HG02759 (cell line): ENCODE measurements around the gene MRAP2.

Source experiments
- ATAC-seq: cut with Tn5 transposase; IDR thresholded peaks from one replicate; pipeline ENCODE4 v1.9.1; 2021; ENCODE audit warnings: mild to moderate bottlenecking, moderate library complexity; ENCODE audit not compliant: unreplicated experiment

Gene MRAP2, protein sequence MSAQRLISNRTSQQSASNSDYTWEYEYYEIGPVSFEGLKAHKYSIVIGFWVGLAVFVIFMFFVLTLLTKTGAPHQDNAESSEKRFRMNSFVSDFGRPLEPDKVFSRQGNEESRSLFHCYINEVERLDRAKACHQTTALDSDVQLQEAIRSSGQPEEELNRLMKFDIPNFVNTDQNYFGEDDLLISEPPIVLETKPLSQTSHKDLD

DNA sequence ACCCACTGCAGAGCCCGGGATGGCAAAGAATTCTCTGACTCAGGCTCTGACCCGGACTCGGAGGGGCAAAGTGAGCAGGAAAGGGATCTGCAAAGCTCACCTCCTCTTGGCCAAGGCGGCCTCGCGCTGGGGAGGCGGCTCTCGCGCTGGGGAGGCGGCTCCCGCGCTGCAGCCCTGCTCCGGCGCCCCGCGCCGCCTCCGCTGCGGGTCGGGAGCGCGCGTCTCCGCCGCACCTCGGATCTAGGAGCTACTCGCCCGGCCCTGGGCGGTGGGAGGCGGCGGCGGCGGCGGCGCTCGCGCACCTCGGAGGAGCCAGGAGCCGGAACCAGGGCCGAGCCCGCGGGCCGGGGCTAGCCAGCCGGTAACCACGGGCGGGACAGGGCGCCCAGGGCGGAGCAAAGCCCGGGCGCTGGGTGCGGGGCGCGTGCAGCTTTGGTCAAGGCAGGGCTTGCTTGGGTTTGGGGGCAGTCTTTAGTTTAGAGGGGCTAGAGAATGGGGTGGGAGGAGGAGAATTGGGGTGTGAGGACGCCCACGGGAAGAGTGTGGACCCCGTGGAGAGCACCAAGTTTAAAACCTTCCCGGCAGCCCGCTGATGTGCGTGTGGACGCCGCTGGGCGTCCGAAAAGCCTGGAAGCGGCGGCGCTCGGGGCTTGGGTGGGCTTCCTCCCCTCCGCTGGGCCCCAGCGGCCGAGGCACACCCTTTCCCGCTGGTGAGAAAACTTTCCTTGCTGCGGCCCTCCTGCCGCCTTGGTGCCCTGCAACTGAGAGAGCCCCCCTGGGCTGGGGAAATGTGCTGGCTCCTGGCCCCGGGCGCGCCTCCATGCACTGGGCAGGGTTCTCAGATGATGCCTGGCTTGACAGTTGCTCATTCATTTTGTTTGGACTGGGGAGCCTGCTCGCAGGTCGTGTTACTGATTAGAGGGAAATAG, at the start of gene MRAP2:
Gene MRAP2, plus strand, starts transcription at position 250 of the 929 bp plus-strand sequence. CDS start 21,547 bp downstream, outside the sequence.
- peak; percentile 67 for ATAC-seq

DNA sequence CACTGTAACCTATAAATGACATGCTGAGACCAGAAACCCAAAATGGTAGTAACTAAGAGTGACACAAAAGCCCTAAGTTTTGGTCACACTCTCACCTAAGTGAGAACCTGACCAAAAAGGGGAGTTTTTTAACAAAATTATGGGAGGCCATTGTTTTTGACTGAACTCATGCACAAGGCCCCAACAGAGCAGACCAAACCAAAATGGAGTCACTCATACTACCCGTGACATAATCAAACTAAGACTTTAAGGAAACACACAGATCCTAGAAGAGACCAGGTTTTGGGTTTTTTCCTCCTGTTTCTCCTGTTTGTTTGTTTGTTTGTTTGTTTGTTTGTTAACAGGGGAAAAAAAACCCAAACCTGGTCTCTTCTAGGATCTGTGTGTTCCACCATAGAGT, 49.2 kb upstream of the MRAP2 start:
- ATAC-seq, result no peak

DNA sequence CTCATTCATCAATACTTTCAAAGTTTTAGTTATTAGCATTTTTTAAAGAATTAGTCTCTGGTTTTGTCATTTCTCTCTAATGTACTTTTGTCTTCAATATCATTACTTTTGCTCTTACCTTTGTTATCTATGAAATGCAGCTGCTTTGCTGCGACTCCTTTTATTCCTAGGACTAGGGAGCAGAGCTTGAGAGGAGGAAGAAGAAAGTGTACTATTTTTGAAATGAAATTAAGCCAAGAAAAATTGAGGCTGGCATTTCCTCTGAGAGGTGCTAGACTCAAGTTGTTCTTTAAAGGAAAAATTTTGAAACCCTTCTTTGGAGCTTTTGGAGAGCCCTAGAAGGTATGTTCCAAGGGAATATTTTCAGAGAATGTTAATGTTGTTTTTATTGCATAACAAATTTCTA, 48.3 kb upstream of the MRAP2 start:
- no peak for ATAC-seq

DNA sequence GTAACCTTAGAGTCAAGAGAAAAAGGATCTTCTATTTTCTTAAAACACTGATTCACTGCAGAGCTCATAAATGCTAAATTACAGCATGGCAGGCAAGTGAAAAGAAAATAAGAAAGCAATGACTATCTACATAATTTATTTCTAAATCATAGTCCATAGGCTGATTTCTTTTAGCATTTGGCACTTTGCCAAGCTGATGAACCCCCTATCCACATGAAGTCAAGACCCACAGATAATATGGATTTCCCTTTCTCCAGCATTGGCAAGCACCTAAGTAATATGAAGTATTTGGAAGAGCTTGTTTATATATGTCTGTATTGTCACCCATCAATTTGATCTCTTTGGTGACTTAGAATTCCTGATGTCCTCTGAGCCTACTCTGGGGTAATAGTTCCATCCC, 47.9 kb upstream of the MRAP2 start:
- no peak for ATAC-seq

DNA sequence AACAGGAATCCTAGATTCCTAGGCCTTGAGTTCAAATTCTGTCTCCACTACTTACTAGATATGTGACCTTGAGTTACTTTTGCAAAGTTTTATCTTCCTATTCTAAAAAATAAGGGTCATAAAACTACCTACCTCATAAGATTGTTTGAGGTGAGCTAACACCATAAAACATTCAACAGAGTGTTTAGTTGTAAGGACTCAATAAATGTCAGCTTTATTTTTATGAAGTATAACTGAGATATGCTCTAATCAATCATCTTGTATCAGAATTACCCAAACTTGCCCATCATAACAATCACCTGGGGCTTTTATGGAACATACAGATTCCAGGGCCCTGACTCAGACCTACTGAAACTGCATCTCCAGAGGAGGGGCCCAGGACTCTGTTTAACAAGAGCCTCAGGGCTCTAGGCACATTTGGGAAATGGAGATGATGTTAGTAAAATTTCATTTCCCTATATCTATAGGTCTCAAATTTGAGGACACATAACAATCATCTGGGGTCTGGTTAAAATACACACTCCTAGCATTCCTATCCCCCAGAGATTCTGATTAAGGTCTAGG, 35.5 kb upstream of the MRAP2 start:
- no peak for ATAC-seq

DNA sequence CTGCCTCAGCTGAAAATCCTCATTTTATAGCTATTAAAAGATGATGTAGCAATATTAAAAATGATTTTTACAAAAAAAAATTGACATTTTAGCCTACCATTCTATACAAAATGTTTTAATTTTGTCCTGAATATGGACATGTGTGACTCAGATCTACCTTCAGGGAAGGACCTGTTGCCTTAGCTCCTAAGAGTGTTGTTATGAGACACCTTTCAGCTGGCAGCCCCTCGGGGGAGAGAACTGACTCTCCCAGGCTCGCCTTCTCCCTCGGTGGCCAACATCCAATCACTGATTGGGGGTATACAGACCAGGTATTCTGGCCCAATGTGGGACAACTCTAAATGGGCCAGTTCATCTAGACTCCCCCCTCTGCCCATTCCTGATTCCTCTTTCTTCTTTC, 32.5 kb upstream of the MRAP2 start:
- ATAC-seq, result no peak

DNA sequence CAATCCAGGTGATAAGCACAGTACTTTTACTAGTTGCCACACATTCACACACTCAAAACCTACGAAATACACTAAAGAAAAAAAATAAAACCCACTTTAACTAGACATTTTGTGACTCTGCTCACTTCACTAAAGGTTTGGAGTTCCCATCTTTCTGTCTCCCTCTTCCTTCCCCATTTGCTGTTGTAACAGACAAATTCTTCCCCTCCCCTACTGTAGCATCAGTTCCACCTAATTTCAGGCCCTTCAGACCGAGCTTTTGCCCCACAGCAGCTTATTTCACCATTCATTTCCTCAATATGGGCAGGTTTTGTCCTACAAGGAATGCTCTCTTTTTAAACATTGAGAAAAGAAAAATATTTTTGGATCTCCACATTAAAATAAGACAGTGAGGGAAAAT, 31.3 kb upstream of the MRAP2 start:
- no peak for ATAC-seq

DNA sequence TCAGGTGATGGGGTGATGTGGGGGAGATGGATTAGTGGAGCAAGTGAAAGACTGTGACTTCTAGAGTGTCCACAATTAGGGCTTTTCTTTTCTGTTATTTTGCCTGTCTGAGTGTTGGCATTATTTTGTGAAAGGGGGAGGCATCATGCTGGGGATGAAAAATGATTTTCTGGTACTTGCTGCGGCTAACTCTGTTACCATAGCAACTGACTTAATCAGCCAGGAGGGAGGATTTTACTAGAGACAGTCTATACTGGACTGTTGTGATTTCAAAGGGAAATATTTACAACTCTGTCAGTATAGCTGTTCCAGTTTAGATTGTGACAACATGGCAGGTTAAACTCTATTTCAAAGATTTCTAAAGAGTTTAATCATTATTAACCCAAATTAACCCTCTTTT, 30.4 kb upstream of the MRAP2 start:
- no peak for ATAC-seq

DNA sequence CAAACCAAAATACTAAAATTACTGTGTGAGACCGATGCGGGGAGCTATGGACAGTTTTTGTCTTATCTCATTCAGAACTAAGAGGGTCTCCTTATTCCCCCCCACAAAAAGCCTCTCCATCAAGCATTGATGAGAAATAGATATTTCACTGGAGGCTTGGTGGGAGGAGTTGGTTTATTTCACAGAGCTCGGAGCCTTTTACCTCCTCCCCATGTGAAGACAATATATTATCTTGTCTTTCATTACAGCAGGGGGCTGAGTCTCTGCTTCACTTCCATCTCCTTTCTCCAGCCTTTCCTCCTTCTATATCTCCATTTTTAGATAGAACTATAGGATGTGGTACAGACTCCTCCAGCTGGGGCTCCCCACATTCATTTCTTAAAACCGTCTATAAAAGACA, 29.9 kb upstream of the MRAP2 start:
- ATAC-seq, result no peak

DNA sequence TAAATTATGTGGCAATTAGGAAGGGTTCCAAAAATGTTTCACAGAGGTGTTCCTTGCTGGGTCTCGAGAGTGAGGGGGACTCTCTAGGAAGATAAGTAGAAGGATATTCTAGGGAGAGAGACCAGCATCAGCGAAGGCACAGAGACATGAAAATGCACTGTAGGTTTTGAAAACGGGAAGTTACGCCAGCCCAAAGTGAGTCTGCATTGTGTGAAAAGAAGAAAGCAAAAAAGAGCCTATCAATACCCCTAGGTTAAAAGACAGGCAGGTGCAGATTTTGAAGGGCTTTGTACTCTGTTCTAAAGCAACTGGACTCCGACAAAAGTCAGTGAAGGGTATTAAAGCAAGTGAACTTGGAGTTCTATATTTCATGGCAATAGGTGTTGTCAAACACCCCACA, 25.7 kb upstream of the MRAP2 start:
- no peak for ATAC-seq

DNA sequence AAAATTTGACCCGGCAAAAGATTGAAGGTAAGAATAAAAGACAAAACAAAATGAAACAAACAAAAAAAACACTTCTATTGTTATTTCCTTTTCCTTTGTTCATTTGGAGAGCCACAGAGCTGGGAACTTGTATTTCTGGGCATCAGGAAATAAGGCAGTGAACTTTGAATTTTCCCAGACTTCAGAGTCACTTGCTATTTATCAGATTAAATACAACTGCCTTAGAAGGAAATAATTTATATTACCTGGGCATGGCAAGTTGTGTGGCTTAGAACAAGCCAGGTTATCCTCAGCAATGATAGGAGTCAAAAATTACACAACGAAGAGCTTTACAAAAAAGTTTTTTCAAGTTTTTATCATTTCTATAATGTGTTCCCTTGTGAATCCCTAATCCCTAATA, 20.2 kb upstream of the MRAP2 start:
- no peak for ATAC-seq

DNA sequence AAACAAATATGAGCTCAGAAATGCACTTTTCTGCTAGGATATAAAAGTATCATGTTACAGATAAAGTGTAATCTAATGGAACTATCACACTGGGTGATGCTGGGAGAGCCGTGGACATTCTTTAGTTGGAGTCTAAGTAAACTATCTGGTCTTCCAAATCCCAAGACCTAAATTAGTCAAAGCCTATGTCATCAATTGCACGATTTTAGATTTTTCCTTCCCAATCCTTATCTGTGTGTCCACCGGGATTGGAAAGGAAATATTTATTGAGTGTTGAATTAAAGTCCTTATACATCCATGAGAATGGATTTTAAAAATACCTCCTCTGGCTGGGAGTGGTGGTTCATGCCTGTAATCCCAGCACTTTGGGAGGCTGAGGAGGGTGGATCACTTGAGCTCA, 19.6 kb upstream of the MRAP2 start:
- ATAC-seq, result no peak

DNA sequence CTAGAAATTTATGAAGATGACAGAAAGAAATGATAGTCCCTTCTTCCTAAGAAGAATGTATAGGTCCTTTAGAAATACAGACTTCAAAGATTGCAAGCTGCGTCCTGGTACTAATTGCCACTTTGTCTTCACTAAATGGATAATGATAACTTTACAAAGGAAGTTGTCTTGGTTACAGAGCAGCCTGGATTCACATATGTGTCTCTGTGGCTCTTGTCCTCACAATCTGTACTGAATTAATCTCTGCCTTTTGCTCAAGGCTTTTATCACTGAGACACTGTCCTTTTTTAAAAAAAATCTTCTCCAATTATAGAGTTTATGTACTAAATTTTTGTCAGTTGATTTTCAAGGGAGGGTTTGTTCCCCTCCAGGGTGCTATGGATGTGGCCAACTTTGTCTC, 17.5 kb upstream of the MRAP2 start:
- ATAC-seq, result no peak

DNA sequence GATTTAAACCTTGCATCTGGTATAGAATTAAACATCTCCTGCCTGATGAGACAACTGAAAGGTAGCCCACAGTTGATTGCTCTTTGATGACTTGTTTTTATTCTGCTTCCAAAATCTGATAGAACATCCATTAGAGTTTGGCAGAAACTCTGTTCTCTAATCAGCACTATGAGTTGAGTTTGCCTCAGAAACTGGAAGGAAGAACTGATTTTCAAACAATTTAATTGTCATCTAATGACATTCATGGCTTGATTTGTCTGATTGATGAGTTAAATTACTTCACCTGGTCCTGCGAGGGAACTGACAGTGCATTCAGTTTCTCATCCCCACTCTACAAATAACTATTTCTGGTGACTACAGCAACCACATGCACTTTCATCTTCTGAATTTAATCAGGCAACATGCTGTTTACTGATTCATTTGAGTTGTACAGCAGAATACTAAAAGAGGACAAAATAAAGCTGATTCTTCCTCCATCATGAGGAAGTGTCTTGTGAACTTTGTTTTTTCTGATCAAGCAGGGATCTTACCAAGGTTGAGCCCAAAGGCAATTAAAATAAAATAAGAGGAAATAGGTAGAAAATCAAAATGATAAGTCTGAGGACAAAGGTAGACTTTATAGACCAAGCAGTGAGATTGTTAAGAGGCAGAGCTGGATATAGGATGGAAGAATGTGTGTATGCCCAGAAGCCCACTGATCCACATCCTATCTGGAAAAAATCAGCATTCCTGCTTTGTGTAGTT, 15.7 kb upstream of the MRAP2 start:
- peak; percentile 55 for ATAC-seq

DNA sequence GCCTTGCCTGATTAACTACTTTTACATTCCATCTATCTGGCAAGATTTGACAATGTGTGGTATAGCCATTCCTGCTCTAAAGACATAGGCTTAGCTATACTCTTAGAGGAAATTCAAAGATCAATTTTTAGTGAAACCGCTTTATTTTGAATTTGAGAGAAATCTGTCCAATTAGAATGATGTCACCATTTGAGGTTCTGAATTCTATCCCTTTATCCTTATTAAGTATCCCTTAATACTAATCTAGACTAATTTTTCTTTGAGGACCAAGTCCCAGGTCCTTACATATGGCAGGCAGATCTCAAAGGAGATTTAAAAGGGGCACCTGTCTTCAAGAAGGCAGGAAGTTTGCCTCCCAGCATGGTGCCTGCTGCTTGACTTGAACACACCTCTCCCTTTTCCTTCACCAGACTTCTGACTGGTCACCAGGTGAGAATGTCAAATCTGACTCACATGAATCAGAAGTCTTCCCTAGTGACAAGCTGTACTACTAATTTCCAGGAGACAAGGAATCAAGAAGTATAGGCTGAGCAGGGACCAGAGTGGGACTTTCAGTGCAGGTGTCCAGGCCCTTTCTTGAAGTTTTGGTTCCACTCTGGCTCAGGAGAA, 15.0 kb upstream of the MRAP2 start:
- ATAC-seq, result no peak

DNA sequence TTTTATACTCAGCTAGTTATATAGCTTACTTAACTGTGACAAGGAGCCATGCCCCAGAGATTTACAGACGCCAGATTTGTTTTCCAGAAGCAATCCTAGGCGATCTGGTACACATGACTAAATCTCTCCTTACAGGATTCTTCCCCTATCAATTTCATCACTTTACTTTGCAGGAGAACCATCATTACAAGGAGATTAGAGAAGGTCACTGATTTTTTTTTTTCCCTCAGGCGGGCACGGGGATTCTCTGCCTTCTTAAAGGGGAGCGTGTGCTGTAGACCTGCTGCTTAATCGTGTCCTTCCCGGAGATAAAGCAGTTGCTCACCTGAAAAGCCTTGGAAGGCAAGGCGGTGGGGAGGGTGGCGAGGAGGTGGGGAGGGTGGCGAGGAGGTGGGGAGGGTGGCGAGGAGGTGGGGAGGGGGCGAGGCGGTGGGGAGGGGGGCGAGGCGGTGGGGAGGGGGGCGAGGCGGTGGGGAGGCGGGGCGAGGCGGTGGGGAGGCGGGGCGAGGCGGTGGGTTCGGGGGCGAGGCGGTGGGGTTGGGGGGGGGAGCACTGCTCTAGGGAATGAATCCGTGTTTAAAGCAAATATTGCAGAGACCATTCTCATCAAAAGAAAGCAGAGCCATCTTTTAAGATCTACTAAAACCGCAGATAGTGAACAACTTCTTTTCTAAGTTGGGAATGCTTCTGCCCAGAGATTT, 14.3 kb upstream of the MRAP2 start:
- ATAC-seq, result no peak

DNA sequence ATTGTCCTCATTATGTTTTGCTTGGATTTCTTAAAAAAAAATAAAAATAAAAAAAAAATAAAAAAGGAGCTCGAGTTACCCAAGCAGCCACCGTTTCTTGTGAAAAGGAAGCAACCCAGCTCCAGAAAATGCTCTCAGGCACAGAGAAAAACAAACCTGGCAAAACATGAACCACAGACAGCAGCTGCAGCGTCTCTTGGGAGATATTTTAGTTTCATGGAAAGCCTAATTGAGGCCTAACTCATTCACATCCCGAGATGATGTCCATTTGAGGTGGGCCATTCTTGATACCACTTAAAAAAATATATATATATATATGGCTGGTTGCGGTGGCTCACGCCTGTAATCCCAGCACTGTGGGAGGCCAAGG, 13.7 kb upstream of the MRAP2 start:
- no peak for ATAC-seq

DNA sequence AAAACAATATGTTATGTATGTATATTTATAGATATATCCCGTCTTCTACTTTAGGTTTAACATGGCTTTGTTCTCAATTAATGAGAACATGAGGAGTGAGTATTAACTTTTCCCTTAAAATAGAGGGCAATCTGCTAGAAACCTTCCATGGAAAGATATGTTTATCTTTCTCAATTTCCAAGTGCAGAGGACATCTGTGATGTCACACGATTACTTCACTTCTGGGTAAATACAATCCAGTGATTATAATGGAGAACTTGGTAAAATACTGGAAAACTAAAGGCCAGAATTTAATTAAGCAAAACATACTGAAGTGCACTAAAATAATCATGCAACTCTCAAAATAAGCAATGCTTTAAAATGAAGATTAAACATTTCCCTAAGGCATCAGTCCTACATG, 11.9 kb upstream of the MRAP2 start:
- no peak for ATAC-seq

DNA sequence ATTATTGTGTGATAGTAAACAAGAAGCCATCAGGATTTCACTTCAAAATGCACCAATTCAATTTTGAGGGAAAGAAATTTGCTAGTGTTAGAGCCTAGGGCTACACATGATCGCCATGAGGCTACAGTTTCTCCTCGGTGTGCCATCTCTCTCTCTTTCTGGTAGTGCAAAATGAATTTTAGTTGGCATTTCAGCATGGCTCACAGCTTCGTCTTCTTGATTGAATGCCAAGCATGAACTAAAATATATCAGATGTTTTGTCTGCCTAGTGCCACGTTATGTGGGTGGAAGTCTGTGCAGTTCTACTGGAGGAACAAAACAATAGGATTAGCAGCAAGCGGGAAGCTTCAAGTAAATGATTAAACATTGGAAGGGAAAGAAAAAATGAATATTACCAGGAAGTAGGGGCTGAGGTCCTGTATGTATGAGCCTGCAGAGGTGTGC, 6.8 kb upstream of the MRAP2 start:
- ATAC-seq, result no peak
